Liver (tissue), 9 donors: Measurements from ENCODE around the gene GRK1. TPM values are rescaled to one million over a fixed set of nuclear protein-coding genes. Genes with fewer than 3 reads are reported as not detected.

Source experiments
- DNase-seq: peaks from one replicate; pipeline ENCODE4 v3.0.0-alpha.2; 2017; ENCODE audit warnings: low spot score
- H3K27ac ChIP-seq, 2 donors: one replicate each; pipeline ENCODE4 v1.7.0; 2013; ENCODE audit warnings: inconsistent platforms in 2 of 2, low read length in 2 of 2, control low read depth in 1 of 2, low read depth in 1 of 2, mild to moderate bottlenecking in 1 of 2
- H3K27me3 ChIP-seq, 4 donors: one replicate each; pipeline versions ENCODE4 v1.6.1 to v1.7.0; 2013; ENCODE audit warnings: low read length in 3 of 4, inconsistent platforms in 1 of 4, mild to moderate bottlenecking in 1 of 4, moderate library complexity in 1 of 4; ENCODE audit not compliant: control insufficient read depth in 4 of 4, insufficient read depth in 4 of 4
- H3K36me3 ChIP-seq, 4 donors: one replicate each; pipeline versions ENCODE4 v1.6.1 to v1.7.0; 2013; ENCODE audit warnings: low read length in 3 of 4, mild to moderate bottlenecking in 3 of 4, low read depth in 1 of 4, moderate library complexity in 1 of 4; ENCODE audit not compliant: control insufficient read depth in 4 of 4, insufficient read depth in 3 of 4
- H3K4me1 ChIP-seq, 4 donors: one replicate each; pipeline versions ENCODE4 v1.6.1 to v1.7.0; 2013; ENCODE audit warnings: low read length in 3 of 4, mild to moderate bottlenecking in 3 of 4, moderate library complexity in 1 of 4; ENCODE audit not compliant: control insufficient read depth in 4 of 4, insufficient read depth in 4 of 4
- H3K4me3 ChIP-seq, 3 donors: one replicate each; pipeline versions ENCODE4 v1.6.1 to v1.7.0; 2013; ENCODE audit warnings: low read length in 3 of 3, control low read depth in 1 of 3, low read depth in 1 of 3, mild to moderate bottlenecking in 1 of 3
- H3K9ac ChIP-seq, 2 donors: one replicate each; pipeline ENCODE4 v1.7.0; 2013; ENCODE audit warnings: low read length in 2 of 2, mild to moderate bottlenecking in 2 of 2, moderate library complexity in 2 of 2, control low read depth in 1 of 2, low read depth in 1 of 2
- H3K9me3 ChIP-seq, 4 donors: one replicate each; pipeline versions ENCODE4 v1.6.1 to v1.7.0; 2013; ENCODE audit warnings: low read length in 3 of 4; ENCODE audit not compliant: control insufficient read depth in 4 of 4
- CTCF ChIP-seq: fragments of 150-350 bp; IDR thresholded peaks from 2 replicates; pipeline ENCODE4 v1.5.1; 2017; ENCODE audit warnings: improper control_type of control experiment, low read depth, low read length; ENCODE audit not compliant: missing input control
- GABPA ChIP-seq, 2 donors: IDR thresholded peaks in 1 of 2; conservative IDR thresholded peaks in 1 of 2; 2 replicates each; pipeline ENCODE4 v1.6.1; 2016; ENCODE audit warnings: antibody characterized with exemption in 2 of 2, mild to moderate bottlenecking in 1 of 2, moderate library complexity in 1 of 2
- NR2F2 ChIP-seq: IDR thresholded peaks from 2 replicates; pipeline ENCODE4 v1.6.1; 2016; ENCODE audit warnings: antibody characterized with exemption
- REST ChIP-seq: IDR thresholded peaks from 2 replicates; pipeline ENCODE4 v1.6.1; 2016; ENCODE audit warnings: antibody characterized with exemption, mild to moderate bottlenecking
- RXRA ChIP-seq, 2 donors: IDR thresholded peaks; 2 replicates each; pipeline ENCODE4 v1.6.1; 2017 to 2018; ENCODE audit warnings: antibody characterized with exemption in 2 of 2, mild to moderate bottlenecking in 1 of 2
- SP1 ChIP-seq: IDR thresholded peaks from 2 replicates; pipeline ENCODE4 v1.6.1; 2018; ENCODE audit warnings: antibody characterized with exemption, mild to moderate bottlenecking
- YY1 ChIP-seq: IDR thresholded peaks from 2 replicates; pipeline ENCODE4 v1.6.1; 2016; ENCODE audit warnings: antibody characterized with exemption, mild to moderate bottlenecking
- WGBS: extraction: QIAGEN DNeasy Blood & Tissue Kit; methylation state at CpG from one replicate; pipeline ENCODE4 v1.1.7; 2013; 5-methylcytosine and 5-hydroxymethylcytosine counted together
- polyA plus RNA-seq, 2 donors: library from polyadenylated mRNA; stranded (reverse) in 1 of 2; unstranded in 1 of 2; fragments of 200-250 nt in 1 of 2; fragments of >200 nt in 1 of 2; fragmentation: Nextera tagmentation in 1 of 2; extraction: Ambion mirVana in 1 of 2; gene quantifications; one replicate each; pipeline versions ENCODE4 v1.2.1 to v1.2.3, GENCODE V29; 2013 to 2015
- total RNA-seq, 2 donors: library from RNA; depleted of rRNA; stranded (reverse); fragments of >200 nt; gene quantifications; one replicate each; pipeline ENCODE4 v1.2.3, GENCODE V29; 2014
- donor health status: healthy.
- donor health status: healthy.
- donor health status: healthy.
- donor health status: healthy.
- donor health status: healthy.

GRK1 gene
- total and polyA plus RNA-seq, 4 donors, result 0.05 TPM; not detected in 3

GRCh38 chr13:113776231-113777125 lies 109.5 kb downstream of the GRK1 start:
- H3K36me3 ChIP-seq, result no peaks in the 10 kb centered on the region
- no peak for DNase-seq
- H3K9ac ChIP-seq, result no peak overlapping the region
- TF ChIP-seq SP1 (no peak), CTCF (no peak), RXRA (IDR thresholded peaks at IDR 0.05) (no peak), NR2F2 (no peak), GABPA (IDR thresholded peaks at IDR 0.05 in 1 of 2, conservative IDR thresholded peaks at IDR 0.05 in 1 of 2) (no peak), YY1 (no peak), REST (no peak)
- H3K4me3 ChIP-seq, result no peak overlapping the region
- H3K27me3 ChIP-seq, result peaks cover 0 to 3% (median 1%) of the 10 kb centered on the region in 4 donors
- H3K9me3 ChIP-seq, result no peaks in the 10 kb centered on the region
- H3K4me1 ChIP-seq, result no peaks in the 10 kb centered on the region
- WGBS, result 73% methylated on average over 35 of the region's 35 CpGs
- H3K27ac ChIP-seq, result no peak overlapping the region

GRCh38 chr13:113777311-113778260 lies 110.6 kb downstream of the GRK1 start:
- no peak overlapping the region for H3K9ac ChIP-seq
- H3K9me3 ChIP-seq, result no peaks in the 10 kb centered on the region
- TF ChIP-seq NR2F2 (no peak), REST (peak; percentile 61)
- 40% methylated on average over 29 of the region's 29 CpGs for WGBS
- H3K27me3 ChIP-seq, result peaks cover 0 to 3% (median 1%) of the 10 kb centered on the region in 4 donors
- DNase-seq, result no peak
- no peak overlapping the region for H3K27ac ChIP-seq
- no peak overlapping the region for H3K4me3 ChIP-seq
- H3K4me1 ChIP-seq, result no peaks in the 10 kb centered on the region
- no peaks in the 10 kb centered on the region for H3K36me3 ChIP-seq
